Activated CD8-positive, alpha-beta memory T cell treated with anti-CD3 and anti-CD28 coated beads for 24 hours (primary cell): ENCODE data around the gene SORCS2.

Experiments
- DNase-seq: peaks from one replicate; pipeline ENCODE4 v3.0.0-alpha.2; 2020

Gene SORCS2

GRCh38 chr4:7746351-7747061 lies 554.2 kb downstream of the SORCS2 start:
- DNase-seq, result no peak

- DNase-seq, result no peak
Measured at GRCh38 chr4:7747062-7747385, 554.7 kb downstream of the SORCS2 start.

- no peak for DNase-seq
Measured at GRCh38 chr4:7747566-7747965, 555.2 kb downstream of the SORCS2 start.

- DNase-seq, result no peak
Measured at GRCh38 chr4:7750523-7750922, 558.2 kb downstream of the SORCS2 start.

GRCh38 chr4:7750972-7751371 lies 558.6 kb downstream of the SORCS2 start:
- DNase-seq, result no peak

GRCh38 chr4:7752649-7753048 lies 560.3 kb downstream of the SORCS2 start:
- DNase-seq, result no peak

- no peak for DNase-seq
Measured at GRCh38 chr4:7753271-7753670, 560.9 kb downstream of the SORCS2 start.

GRCh38 chr4:7753931-7754465 lies 561.7 kb downstream of the SORCS2 start:
- DNase-seq, result no peak

- no peak for DNase-seq
Measured at GRCh38 chr4:7754565-7755262, 562.4 kb downstream of the SORCS2 start.

- no peak for DNase-seq
Measured at GRCh38 chr4:7755561-7755960, 563.2 kb downstream of the SORCS2 start.

- no peak for DNase-seq
Measured at GRCh38 chr4:7756071-7756470, 563.7 kb downstream of the SORCS2 start.

- DNase-seq, result no peak
Measured at GRCh38 chr4:7756561-7757355, 564.4 kb downstream of the SORCS2 start.

- no peak for DNase-seq
Measured at GRCh38 chr4:7757501-7758471, 565.4 kb downstream of the SORCS2 start.

- no peak for DNase-seq
Measured at GRCh38 chr4:7758476-7758875, 566.1 kb downstream of the SORCS2 start.

- peak; percentile 74 for DNase-seq
Measured at GRCh38 chr4:7759216-7759615, 566.9 kb downstream of the SORCS2 start.

GRCh38 chr4:7759635-7760034 lies 567.3 kb downstream of the SORCS2 start:
- DNase-seq, result no peak

- no peak for DNase-seq
Measured at GRCh38 chr4:7760228-7760627, 567.9 kb downstream of the SORCS2 start.

GRCh38 chr4:7760706-7761105 lies 568.4 kb downstream of the SORCS2 start:
- DNase-seq, result no peak

GRCh38 chr4:7761312-7761711 lies 569.0 kb downstream of the SORCS2 start:
- no peak for DNase-seq

GRCh38 chr4:7761720-7762119 lies 569.4 kb downstream of the SORCS2 start:
- DNase-seq, result peak; percentile 73

GRCh38 chr4:7762376-7763030 lies 570.2 kb downstream of the SORCS2 start:
- no peak for DNase-seq

- DNase-seq, result no peak
Measured at GRCh38 chr4:7763106-7763505, 570.8 kb downstream of the SORCS2 start.
